ENCODE measurements around the gene GNAZ. TPM values are rescaled to one million over a fixed set of nuclear protein-coding genes. Genes with fewer than 3 reads are reported as not detected.

Gene GNAZ
- total RNA-seq, 1 donor: 1.3 TPM

DNA sequence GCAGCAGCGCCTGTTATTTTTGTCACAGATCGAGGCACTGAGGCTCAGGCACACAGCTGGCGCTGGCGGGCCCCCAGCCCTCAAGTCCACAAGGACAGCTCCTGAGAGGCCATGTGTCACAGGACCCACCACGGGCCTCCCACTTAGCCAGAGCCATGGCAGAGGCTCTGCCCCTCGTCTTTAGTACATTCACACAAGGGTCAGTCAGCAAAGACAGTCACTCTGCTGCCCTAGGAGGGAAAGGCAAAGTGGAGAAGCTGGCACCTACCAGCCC lies 29.1 kb downstream of the GNAZ start:
- no peak overlapping the region for H3K4me3 ChIP-seq (ENCODE audit: low read depth, low read length)
- DNase-seq (ENCODE audit: low read depth): no peak
- TF ChIP-seq, protein P1, sequence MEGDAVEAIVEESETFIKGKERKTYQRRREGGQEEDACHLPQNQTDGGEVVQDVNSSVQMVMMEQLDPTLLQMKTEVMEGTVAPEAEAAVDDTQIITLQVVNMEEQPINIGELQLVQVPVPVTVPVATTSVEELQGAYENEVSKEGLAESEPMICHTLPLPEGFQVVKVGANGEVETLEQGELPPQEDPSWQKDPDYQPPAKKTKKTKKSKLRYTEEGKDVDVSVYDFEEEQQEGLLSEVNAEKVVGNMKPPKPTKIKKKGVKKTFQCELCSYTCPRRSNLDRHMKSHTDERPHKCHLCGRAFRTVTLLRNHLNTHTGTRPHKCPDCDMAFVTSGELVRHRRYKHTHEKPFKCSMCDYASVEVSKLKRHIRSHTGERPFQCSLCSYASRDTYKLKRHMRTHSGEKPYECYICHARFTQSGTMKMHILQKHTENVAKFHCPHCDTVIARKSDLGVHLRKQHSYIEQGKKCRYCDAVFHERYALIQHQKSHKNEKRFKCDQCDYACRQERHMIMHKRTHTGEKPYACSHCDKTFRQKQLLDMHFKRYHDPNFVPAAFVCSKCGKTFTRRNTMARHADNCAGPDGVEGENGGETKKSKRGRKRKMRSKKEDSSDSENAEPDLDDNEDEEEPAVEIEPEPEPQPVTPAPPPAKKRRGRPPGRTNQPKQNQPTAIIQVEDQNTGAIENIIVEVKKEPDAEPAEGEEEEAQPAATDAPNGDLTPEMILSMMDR (IDR thresholded peaks at IDR 0.05; ENCODE audit: insufficient read depth, low read length): no peak

DNA sequence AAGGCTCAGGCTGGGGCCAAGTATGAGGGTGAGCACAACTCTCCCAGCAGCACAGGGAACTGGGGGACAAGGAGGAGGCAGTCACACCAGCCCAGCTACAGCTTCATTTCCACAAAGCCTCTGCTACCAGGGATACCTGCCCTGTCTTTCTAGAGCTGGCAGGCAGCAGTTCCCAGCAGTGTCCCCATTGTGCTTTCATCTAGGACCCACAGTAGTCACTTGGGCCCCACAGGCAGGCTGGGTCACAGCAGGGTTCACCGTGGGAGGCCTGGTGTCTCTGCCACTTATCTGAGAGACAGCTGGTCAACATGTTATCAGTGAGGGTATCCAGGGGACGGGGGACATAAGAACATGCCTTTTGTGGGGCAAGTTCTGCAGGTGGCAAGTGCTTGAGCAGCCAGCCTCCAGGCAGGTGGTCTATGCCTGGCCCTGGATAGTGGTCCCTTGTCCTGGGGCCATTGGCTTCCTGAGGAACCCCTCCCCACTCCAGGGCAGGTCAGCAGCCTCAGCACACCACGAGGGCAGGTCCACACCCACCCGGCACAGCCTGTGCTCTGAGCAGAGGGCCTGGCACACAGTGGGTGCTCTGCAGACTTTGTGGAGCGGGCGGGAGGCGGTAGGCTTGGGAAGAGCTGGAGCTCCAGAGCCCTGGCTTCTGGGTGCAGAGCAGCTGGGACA lies 29.9 kb downstream of the GNAZ start:
- DNase-seq (ENCODE audit: low read depth): no peak
- no peak overlapping the region for H3K4me3 ChIP-seq (ENCODE audit: low read depth, low read length)

DNA sequence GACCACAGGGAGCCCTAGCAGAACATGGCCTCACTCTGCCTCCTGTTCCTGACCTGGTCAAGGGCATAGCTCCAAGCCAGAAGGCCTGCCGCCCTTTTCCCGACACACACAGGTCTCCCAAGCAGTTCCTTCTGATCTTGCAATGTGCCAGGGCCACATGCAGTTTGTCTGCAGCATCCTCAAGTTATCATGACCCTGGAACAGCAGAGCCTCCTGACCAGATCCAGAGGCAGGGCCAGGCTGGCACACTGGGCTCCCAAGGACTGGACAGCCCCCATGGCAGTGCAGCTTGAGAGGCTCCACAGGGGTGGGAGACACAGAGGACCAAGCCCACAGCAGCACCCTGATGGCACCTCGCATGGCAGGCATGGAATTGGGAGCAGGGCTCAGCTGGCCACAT lies 31.2 kb downstream of the GNAZ start:
- no peak overlapping the region for H3K4me3 ChIP-seq (ENCODE audit: low read depth, low read length)
- DNase-seq (ENCODE audit: low read depth): no peak
- TF ChIP-seq, protein P1 (IDR thresholded peaks at IDR 0.05; ENCODE audit: insufficient read depth, low read length): no peak

More for the DNA sequence above, 29.9 kb downstream of the GNAZ start:
- TF ChIP-seq, protein P1 (IDR thresholded peaks at IDR 0.05; ENCODE audit: insufficient read depth, low read length): no peak

DNA sequence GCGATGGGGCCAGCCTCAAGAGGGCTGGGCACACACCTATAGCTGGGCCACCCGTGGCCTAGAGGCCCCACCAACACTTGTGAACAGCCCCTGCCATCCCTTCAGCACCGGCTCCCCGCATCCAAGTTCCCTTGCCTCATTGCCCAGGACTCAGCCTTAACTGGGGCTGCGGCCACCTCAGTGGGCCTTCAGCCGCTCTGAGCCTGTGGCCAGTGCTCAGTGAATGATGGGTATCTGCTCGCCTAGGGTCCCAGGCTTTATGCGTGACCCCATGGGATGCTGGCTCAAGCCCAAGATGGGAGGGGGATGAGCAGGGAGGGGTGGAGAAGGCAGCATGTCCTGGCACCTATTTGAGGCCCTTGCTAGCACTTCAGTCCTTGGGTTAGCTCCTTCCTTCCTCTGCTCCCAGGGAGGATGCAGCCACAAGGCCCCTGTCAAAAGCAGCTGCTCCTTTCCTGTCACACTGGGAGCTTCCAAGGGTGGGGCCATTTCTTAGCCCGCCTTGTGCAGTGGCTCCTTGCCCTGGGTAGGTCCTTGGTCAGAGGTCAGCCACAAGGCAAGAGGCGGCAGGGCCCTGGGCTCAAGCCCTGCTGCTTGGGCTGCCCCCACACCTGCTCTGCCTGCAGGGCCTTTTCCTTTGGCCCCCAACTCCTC lies 31.8 kb downstream of the GNAZ start:
- no peak overlapping the region for H3K4me3 ChIP-seq (ENCODE audit: low read depth, low read length)
- DNase-seq (ENCODE audit: low read depth): no peak
- TF ChIP-seq, protein P1 (IDR thresholded peaks at IDR 0.05; ENCODE audit: insufficient read depth, low read length): no peak

DNA sequence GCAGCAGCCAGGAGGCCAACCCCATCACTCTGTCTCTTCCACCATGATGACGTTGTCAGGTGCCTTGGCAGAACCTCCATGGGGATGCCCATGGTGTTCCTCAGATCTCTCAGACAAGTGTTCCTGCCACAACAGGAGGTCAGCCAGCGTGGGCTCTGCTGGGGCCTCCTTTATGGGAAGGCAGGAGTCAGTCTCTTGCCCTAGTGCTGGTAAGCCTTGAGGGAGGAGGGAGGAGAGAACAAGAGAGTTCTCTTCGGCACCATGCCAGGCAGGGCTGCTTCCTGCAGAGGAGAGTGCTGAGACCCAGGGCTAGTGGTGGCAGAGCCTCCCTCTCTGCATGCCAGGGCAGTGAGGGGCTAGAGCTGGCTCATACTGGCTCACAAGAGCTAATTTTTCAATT lies 32.5 kb downstream of the GNAZ start:
- TF ChIP-seq, protein P1 (IDR thresholded peaks at IDR 0.05; ENCODE audit: insufficient read depth, low read length): no peak
- no peak overlapping the region for H3K4me3 ChIP-seq (ENCODE audit: low read depth, low read length)
- no peak for DNase-seq (ENCODE audit: low read depth)

DNA sequence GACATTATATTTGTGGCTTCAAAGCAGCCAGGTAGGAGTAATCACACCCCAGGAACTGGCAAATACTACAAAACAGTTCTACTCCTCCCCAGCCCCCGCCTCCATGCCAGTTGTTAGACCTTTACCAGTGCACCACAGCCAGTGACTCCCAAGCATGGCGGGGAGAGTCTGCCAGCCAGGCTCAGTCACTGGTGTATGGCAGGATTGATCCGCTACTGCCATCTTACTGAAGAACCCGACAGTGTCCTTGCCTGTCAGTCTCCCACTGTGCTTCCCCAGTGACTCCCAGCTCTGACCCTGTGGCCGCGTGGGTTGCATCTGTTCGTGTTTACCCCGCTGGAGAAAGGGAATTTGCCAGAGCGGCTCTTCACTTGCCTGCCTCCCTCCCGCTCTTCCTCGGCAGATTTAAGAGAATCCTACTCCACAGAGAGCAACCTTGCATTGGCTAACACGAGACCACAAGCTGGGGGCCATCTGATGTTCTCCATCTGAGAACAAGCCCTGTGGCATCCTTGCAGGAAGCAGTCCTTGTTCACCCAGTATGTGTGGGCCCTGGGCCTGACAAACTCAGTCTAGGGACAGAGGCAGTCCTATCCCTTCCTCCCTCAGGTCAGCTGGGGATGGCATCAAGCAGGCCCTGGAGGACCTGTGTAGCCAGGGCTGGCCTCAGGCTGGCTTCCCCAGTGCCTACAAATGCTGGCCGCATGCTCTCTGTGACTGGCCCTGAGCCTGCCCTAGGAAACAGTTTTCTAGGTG lies 33.1 kb downstream of the GNAZ start:
- H3K4me3 ChIP-seq (ENCODE audit: low read depth, low read length): no peak overlapping the region
- TF ChIP-seq, protein P1 (IDR thresholded peaks at IDR 0.05; ENCODE audit: insufficient read depth, low read length): no peak
- DNase-seq (ENCODE audit: low read depth): no peak

All from fibroblast of the aortic adventitia (primary cell).